NCI-H2196 (cell line): ENCODE results near the gene ZNG1F.
"Not testable (repeated sequence)": the region's sequence is repeated elsewhere in the genome, so short reads cannot be mapped to it uniquely, and the experiment has no call there.

Source experiments
- DNase-seq: peaks from one replicate; lab custom pipeline; 2025; ENCODE audit not compliant: unreplicated experiment; lab: John Stamatoyannopoulos, UW

The ZNG1F gene

DNA sequence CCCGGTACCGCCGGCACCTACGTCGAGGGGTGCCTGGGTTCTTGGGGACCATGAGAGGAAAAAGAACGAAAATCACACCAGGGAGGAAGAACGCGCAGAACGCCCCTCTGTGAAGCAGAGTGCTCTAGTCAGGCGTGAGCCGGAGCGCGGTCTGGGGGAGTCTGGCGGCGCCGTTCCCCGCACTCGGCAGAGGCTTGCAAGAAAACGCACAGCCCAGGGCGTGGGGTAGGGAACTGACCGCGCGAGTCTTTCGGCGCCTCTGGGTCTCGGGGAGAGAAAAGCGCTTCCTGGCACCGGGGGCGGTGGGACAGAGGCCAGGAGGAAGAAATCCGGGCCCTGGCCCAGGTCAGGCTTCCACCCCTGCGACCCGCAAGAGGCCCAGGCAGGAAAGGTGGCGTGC is 65.3 kb downstream of the ZNG1F start:
- DNase-seq = not testable (repeated sequence)

DNA sequence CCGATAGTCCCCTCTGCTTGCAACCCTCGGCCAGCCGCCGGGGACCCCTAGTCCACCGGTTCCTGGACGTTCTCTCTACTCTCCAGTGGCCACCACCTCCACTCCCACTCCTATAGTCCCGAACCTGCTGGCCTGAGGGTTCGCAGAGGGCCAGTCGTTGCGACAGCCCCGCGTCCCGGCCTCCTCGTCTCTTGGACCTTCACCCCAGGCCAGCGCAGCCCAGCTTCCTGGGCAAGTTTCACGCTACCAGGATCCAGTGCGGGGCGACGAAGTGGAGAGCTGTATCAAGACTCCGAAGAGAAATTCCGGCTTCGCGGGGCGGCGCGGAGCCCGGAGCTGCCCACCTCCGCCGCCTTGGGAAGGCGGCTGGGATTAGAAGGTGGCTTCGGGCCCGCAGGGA is 65.7 kb downstream of the ZNG1F start:
- DNase-seq = not testable (repeated sequence)

DNA sequence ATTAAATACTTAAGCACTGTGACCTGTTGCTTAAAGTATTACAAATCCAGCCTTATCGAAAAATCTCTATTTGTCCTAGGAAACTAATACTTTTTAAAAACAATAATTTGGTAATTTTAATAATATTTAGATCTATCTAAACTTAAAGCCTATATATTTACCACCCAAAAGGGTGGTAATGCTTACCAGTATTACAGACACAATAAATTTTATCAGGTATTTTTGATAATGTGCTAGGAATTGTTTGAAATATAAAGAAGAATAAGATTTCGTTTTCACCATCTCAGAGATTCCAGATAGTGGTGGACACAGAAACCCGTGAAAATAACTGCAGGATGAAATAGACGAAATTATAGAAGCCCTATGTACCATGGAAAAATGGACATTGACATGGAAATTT is 68.4 kb downstream of the ZNG1F start:
- not testable (repeated sequence) for DNase-seq

DNA sequence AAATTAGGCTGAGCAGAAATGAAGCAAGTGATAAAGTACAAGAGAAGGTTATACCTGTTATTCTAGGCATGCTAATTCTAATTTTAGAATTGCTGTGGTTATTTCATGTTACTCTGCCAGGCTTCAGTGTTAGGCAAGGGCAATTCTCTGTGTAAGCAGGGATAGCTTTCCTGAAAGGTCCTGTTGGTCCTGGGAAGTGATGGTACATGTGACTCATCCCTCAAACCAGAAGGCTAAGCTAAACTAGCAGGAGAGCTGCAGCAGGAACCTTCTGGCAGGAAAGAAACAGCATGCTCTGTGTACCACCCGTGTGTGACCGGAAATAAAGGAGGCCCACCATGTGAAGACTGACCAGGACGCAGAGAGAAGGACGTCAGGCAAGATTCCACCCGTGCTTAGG is 69.4 kb downstream of the ZNG1F start:
- not testable (repeated sequence) for DNase-seq

DNA sequence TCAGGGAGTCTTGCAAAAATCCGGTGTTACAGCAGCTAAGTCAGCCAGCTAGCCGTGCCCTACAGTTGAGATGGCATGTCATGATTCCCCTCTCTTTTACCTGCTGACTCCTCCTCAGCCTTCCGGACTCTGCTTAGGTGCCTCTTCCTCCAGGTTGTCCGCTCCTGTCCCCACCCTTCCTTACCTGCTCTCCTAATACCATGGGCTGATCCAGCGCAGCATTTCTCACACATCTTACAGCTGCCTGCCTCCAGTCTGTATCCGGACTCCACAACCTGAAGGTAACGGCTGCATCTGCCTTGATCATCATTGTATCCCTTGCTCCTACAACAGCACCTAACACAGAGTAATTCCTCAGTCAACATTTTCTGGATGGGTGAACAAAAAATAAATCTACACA is 69.8 kb downstream of the ZNG1F start:
- not testable (repeated sequence) for DNase-seq

DNA sequence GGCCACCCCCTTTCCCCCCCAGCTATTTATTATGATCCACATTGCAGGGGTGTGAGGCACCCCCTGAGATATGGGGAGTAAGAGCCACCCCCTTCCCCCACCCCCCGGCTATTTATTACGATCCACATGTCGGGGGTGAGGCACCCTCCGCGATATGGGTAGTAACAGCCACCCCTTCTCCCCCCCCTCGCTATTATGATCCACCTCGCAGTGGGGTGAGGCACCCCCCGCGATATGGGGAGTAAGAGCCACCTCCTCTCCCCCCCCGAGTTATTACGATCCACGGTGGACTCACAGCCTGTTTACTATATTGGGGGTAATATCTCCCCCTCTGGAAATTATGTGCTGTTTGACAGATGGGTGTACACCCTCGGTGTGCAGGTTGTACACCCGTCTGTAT is 75.8 kb downstream of the ZNG1F start:
- DNase-seq = not testable (repeated sequence)

DNA sequence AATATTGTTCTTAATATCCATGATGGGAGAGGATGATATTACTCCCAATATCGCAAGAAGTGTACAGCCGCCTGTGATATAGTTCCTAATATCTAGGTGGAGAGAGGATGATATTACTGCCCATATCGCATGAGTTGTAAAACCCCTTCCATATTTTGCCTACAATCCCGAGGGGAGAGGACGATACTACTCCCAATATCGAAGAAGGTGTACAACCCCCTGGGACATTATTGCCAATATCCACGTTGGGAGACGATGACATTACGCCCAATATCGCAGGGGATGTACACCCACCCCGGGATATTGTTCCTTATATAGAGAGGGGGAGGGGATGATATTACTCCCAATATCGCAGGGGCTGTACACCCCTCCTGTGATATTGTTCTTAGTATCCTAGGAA is 77.7 kb downstream of the ZNG1F start:
- DNase-seq = not testable (repeated sequence)

DNA sequence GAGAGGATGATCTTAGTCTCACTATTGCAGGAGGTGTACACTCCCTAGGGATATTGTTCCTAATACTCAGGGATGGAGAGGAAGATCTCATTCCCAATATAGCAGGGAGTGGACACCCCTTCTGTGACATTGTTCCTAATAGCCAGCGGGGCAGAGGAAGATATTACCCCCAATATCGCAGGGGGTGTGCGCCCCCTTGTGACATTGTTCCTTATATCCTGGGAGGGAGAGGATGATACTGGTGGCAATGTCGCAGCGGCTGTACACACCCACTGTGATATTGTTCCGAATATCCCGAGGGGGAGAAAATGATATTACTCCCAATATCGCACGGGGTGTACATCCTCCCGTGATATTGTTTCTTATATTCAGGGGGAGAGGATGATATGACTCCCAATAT is 78.2 kb downstream of the ZNG1F start:
- not testable (repeated sequence) for DNase-seq

DNA sequence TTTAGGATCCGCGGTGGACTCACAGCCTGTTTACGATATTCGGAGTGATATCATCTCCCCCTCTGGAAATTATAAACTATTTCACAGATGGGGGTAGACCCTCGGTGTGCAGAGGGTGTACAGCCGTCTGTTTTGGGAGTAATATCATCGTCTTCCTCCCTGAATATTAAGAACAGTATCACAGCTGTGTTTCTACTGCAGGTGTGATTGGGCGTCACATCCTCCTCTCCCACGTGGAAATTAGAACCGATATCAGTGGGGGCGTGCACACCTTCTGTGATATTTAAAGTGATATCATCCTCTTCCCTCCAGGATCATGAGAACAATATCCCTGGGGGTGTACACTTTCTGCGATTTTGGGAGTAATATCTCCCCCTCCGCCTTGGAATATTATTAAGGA is 79.9 kb downstream of the ZNG1F start:
- not testable (repeated sequence) for DNase-seq

DNA sequence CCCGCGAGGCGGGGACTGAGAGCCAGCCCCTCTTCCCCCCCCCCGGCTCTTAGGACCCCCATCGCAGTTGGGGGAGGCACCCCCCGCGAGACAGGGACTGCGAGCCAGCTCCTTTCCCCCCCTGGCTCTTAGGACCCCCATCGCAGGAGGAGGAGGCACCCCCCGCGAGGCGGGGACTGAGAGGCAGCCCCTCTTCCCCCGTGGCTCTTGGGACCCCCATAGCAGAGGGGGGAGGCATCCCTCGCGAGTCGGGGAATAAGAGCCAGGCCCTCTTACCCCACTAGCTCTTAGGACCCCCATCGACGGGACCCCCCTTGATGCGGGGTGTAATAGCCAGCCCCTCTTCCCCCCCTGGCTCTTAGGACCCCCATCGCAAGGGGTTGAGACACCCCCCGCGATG is 80.3 kb downstream of the ZNG1F start:
- not testable (repeated sequence) for DNase-seq

DNA sequence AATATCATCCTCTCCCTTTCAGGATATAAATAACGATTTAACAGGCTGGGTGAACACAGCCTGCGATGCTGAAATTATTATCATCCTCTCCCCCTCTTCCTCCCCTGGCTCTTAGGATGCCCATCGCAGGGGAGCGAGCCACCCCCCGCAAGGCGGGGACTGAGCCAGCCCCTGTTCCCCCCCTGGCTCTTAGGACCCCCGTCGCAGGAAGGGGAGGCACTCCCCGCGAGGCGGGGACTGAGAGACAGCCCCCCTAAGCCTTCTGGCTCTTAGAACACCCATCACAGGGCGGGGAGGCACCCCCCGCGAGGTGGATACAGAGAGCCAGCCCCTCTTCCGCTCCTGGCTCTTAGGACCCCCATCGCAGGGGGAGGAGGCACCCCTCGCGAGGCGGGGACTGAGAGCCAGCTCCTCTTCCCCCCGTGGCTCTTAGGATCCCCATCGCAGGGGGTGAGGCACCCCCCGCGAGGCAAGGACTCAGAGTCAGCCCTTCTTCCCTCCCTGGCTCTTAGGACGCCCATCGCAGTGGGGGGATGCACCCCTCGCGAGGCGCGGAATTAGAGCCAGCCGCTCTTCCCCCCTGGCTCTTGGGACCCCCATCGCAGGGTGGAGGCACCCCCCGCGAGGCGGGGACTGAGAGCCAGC is 82.5 kb downstream of the ZNG1F start:
- not testable (repeated sequence) for DNase-seq

DNA sequence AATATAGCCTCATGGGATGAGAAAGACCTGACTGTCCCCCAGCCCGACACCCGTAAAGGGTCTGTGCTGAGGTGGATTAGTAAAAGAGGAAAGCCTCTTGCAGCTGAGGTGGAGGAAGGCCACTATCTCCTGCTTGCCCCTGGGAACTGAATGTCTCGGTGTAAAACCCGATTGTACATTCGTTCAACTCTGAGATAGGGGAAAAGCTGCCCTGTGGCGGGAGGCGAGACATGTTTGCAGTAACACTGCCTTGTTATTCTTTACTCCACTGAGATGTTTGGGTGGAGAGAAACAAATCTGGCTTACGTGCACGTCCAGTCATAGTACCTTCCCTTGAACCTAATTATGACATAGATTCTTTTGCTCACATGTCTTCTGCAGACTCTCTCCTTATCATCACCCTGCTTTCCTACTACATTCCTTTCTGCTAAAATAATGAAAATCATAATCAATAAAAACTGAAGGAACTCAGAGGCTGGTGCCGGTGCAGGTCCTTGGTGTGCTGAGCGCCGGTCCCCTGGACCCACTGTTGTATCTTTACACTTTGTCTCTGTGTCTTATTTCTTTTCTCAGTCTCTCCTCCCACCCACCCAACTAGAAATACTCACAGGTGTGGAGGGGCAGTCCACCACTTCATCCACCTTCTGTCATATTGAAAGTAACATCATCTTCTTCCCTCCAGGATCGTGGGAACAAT is 83.4 kb downstream of the ZNG1F start:
- DNase-seq = not testable (repeated sequence)

DNA sequence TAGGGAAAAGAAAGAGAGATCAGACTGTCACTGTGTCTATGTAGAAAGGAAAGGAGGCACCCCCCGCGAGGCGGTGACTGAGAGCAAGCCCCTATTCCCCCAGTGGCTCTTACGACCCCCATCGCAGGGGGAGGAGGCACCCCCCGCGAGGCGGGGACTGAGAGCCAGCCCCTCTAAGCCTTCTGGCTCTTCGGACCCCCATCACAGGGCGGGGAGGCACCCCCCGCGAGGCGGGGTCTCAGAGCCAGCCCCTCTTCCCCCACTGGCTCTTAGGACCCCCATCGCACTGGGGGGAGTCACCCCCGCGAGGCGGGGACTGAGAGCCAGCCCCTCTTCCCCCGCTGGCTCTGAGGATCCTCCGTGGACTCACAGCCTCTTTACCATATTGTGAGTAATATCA is 84.6 kb downstream of the ZNG1F start:
- DNase-seq = not testable (repeated sequence)

DNA sequence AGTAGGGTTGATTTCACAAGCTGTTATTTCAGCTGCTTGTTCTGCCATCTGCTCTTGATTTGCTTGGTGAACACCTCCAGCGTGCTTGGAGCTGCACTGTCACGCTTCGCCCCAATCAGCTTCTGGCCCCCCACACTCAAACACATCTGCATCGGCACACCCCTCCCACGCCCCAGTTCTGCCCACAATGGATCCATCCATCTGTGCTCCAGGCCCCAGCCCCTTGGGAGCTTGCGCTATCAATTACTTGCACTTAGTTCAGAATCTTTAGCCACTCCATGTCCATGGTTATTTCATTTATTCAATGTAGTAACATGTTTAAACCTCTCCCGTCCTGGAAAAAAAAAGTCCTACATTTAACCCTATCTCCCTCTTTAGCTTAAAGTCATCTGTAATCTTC is 88.6 kb downstream of the ZNG1F start:
- DNase-seq = not testable (repeated sequence)

DNA sequence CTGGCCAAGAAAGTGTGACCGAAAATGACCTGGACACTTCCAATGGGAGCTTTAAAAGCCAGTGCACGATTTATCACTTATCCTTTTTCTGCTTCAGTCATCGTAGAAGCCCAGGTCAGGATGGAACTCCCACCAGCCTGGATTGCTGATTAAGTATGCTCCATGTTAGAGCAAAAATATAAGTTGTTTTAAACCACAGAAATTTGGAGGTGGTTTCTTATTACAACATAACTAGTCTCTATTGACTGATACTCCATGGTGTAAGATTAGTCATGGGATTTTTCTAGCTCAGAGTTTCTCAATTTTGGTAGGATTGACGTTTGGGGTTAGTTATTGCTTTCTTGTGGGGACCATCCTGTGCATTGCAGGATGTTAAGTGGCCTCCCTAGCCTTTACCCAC is 90.4 kb downstream of the ZNG1F start:
- DNase-seq = not testable (repeated sequence)

DNA sequence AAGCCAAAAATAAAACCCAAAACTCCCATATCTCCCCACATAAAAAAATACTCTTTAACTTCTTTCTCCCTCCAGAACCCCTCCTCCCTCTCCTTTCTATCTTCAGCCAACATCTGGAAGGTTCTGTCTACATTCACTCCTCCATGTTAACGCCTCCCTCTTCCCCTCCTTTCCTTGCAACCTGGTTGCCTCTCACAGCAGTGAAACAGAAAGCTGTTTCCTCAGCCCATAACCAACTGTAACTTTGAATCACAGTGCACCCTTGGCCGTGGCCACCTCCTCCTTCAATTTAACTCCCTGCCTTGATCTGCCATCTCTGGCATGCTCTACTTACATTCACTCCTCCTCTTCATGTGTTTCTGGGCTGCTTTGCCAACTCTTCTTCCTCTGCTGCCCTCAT is 94.1 kb downstream of the ZNG1F start:
- not testable (repeated sequence) for DNase-seq

DNA sequence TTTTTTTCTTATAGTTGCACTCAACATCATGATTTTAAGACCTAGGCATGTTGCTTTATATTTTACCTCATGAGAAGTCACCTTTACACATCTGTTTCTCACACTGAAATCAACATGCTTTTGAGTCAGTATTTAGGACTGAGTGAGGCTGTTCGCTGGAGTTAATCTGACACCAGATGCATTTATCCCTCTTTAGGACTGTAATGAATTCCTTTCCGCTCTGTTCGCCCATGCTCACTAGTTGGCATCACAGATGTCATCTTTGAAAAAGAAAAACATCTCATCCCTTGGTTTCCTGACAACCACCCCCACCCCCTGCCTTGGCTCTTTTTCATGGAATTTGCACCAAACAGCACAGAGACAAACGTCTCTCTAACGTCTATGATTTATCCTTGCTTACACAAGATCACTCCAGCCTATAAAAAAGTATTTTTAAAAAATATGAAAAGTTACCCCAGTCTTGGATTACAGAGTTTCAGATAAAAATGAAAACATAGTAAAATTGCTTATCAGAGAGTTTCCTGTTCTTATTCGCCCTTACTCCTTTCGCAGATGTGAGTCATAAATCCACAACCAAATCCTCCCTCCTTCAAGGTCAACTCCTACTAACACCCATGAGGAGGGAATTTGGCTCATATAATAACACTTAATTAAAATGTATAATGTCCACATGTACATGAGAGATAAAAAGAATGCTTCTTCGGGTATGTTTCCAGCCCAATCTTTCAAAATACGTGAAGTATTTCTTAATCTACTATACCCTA is 94.9 kb downstream of the ZNG1F start:
- not testable (repeated sequence) for DNase-seq

DNA sequence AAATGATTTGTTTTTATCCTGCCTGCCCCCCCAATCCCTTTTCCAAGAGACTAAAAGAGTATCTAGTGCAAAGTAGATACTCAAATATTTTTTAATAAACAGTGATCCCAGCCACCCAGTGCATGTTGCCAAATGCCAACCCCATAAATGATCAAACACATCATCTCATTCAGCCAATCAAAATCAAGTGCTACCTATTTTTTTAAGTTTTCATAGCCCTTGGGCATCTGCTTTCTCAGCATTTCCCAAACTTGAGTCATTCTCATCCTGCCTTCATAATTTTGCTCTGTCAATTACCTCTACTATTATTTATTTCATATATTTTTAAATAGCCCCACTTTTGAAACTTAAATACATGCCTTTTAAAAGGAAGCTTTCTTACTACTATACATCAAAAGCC is 98.2 kb downstream of the ZNG1F start:
- DNase-seq = not testable (repeated sequence)

DNA sequence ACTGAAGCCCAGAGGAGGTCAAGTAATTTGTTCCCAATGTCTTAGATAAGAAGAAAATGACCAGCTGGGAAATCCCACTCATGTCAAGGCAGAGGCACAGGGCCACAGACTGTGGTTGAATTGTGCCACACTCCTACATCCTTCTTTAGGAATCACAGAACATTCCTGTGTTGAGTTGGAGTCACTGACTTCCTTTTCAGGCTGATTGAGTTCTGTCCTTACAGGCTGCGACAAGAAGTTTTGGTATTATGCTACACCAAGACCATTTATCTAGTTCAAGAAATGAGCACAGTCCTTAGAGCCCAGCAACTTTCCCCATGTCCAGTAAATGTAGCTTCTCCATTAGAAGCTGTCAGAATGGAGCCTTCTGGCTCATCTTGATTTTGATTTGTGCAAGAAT is 98.7 kb downstream of the ZNG1F start:
- not testable (repeated sequence) for DNase-seq

DNA sequence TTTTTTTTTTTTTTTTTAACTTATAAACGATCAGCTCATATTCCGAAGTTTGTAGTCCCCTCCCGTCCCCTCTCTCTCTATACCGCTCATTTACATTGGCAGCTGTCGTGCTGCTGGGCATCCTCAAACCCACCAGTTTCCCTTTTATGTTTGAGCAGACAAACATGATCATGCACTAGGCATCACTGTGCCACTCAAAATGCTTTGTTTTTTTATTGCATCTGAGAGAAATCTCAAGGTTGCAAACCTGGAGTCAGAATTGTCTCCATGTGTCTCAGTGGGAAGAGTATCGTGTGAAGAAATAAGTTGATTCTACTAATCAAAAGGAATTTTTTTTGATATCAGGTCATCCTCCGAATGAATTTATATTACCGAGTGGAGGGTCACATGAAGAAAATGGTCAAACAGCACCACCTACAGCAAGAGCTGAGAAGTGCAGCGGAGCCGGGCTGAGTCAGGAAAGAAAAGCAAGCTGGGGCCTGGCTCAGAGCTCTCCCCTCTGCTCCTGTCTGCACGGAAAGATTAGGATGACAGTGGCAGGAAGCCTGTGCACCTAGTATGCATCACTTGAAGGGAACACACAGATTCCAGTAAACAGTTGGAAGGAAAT is 100.6 kb downstream of the ZNG1F start:
- DNase-seq = not testable (repeated sequence)

DNA sequence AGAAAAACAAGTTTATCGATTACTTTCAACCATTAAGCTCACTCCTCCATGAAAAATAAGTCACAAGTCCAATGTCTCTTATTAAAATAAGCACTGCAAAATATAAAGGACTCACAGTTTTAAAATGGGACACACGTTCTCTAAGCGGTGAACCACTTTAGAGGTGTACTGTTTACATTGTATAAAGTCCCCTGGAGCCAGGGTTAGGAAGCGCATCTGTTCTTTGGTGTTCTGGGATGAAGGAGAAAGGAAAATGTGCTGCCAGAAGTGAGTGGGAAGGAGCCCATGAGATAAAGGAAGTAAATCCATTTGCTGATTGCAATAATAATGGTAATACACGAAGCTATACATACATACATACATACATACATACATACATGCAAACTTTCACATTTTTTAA is 101.2 kb downstream of the ZNG1F start:
- not testable (repeated sequence) for DNase-seq
